ENCODE measurements around the gene MIA2.
"Not testable (repeated sequence)": the region's sequence is repeated elsewhere in the genome, so short reads cannot be mapped to it uniquely, and the experiment has no call there.

- not testable (repeated sequence) for TF ChIP-seq CTCF, POLR2A (IDR thresholded peaks at IDR 0.05)
Observed at GRCh38 chr14:39341126-39341525, 107.4 kb downstream of the MIA2 start.

All from right lobe of liver (tissue), 4 donors.